SU-DHL-6 (cell line): ENCODE data around the gene ALS2CL.

Source experiments
- EZH2phosphoT487 ChIP-seq: fragments of 200-600 bp; sonication (generic), shearing (Covaris generic); conservative IDR thresholded peaks from 2 replicates; pipeline ENCODE4 v1.6.1; 2018; ENCODE audit warnings: mild to moderate bottlenecking, antibody characterized with exemption, low read length, moderate library complexity, mixed read lengths
- TF ChIP-seq, protein P1 (sequence below): fragments of 200-600 bp; sonication (generic); IDR thresholded peaks from one replicate; pipeline ENCODE4 v1.5.1; 2017; ENCODE audit warnings: antibody characterized with exemption, mild to moderate bottlenecking, low read length, moderate library complexity; ENCODE audit not compliant: insufficient read depth, poor library complexity, severe bottlenecking

DNA sequence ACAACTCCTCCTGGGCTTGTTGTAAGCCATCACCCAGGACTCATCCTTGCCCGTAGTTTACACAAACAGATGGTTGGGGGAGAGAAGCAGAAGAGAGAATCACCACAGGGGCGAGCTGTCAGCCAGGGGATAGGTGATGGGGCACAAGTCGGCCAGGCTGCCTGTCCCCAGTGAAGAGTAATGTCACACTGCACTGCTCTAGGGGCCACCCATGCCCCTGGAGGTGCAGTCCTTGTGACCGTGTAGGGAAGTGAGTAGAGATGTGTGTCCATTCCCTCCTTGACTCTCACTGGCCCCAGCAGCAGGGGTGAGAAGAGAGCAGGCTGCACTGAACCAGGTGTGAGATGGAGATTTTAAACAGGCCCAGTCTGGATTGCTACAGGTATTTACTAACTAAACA, 41.3 kb upstream of the ALS2CL start:
- TF ChIP-seq, protein P1, sequence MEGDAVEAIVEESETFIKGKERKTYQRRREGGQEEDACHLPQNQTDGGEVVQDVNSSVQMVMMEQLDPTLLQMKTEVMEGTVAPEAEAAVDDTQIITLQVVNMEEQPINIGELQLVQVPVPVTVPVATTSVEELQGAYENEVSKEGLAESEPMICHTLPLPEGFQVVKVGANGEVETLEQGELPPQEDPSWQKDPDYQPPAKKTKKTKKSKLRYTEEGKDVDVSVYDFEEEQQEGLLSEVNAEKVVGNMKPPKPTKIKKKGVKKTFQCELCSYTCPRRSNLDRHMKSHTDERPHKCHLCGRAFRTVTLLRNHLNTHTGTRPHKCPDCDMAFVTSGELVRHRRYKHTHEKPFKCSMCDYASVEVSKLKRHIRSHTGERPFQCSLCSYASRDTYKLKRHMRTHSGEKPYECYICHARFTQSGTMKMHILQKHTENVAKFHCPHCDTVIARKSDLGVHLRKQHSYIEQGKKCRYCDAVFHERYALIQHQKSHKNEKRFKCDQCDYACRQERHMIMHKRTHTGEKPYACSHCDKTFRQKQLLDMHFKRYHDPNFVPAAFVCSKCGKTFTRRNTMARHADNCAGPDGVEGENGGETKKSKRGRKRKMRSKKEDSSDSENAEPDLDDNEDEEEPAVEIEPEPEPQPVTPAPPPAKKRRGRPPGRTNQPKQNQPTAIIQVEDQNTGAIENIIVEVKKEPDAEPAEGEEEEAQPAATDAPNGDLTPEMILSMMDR = no peak
- no peak for TF ChIP-seq EZH2phosphoT487
